Ishikawa (cell line): ENCODE data around the gene MRS2.

Source experiments
- CEBPB ChIP-seq: IDR thresholded peaks from 2 replicates; pipeline ENCODE4 v1.6.1; 2012
- CREB1 ChIP-seq: IDR thresholded peaks from 2 replicates; pipeline ENCODE4 v1.6.1; 2012; ENCODE audit warnings: low read depth
- EGR1 ChIP-seq: IDR thresholded peaks from 2 replicates; pipeline ENCODE4 v1.6.1; 2012
- EP300 ChIP-seq: IDR thresholded peaks from 2 replicates; pipeline ENCODE4 v1.6.1; 2012; ENCODE audit warnings: borderline replicate concordance
- FOXM1 ChIP-seq: IDR thresholded peaks from 2 replicates; pipeline ENCODE4 v1.6.1; 2012; ENCODE audit warnings: low read depth, borderline replicate concordance
- MAX ChIP-seq: IDR thresholded peaks from 2 replicates; pipeline ENCODE4 v1.6.1; 2012
- NFIC ChIP-seq: IDR thresholded peaks from 2 replicates; pipeline ENCODE4 v1.6.1; 2012
- RAD21 ChIP-seq: IDR thresholded peaks from 2 replicates; pipeline ENCODE4 v1.6.1; 2012; ENCODE audit warnings: low read depth
- REST ChIP-seq: IDR thresholded peaks from 2 replicates; pipeline ENCODE4 v1.6.1; 2012; ENCODE audit warnings: low read depth, mild to moderate bottlenecking
- TAF1 ChIP-seq: IDR thresholded peaks from 2 replicates; pipeline ENCODE4 v1.6.1; 2012; ENCODE audit warnings: low read depth, mild to moderate bottlenecking
- TCF12 ChIP-seq: IDR thresholded peaks from 2 replicates; pipeline ENCODE4 v1.6.1; 2012; ENCODE audit warnings: low read depth
- TEAD4 ChIP-seq: IDR thresholded peaks from 2 replicates; pipeline ENCODE4 v1.6.1; 2012
- USF1 ChIP-seq: IDR thresholded peaks from 2 replicates; pipeline ENCODE4 v1.6.1; 2012
- YY1 ChIP-seq: IDR thresholded peaks from 2 replicates; pipeline ENCODE4 v1.6.1; 2012; ENCODE audit warnings: low read depth
- ZBTB7A ChIP-seq: IDR thresholded peaks from 2 replicates; pipeline ENCODE4 v1.6.1; 2012; ENCODE audit warnings: low read depth

The MRS2 gene

GRCh38 chr6:24428615-24429014 lies 25.9 kb downstream of the MRS2 start:
- TF ChIP-seq TEAD4 (peak; percentile 46; the same call in 1 of the 2 replicates), USF1 (no peak), RAD21 (no peak), ZBTB7A (no peak), REST (no peak)

GRCh38 chr6:24429146-24429545 lies 26.4 kb downstream of the MRS2 start:
- TF ChIP-seq YY1 = no peak
- TF ChIP-seq EP300 = no peak
- TF ChIP-seq CREB1 = no peak
- no peak for TF ChIP-seq RAD21
- TF ChIP-seq ZBTB7A = no peak
- TF ChIP-seq EGR1 = no peak
- TF ChIP-seq REST = no peak
- TF ChIP-seq MAX = no peak
- TF ChIP-seq TCF12 = no peak
- TF ChIP-seq TEAD4 = no peak
- no peak for TF ChIP-seq NFIC

- no peak for TF ChIP-seq CEBPB
- no peak for TF ChIP-seq TEAD4
- no peak for TF ChIP-seq CREB1
- TF ChIP-seq NFIC = no peak
Observed at GRCh38 chr6:24430086-24430485, 27.4 kb downstream of the MRS2 start.

GRCh38 chr6:24431045-24431451 lies 28.3 kb downstream of the MRS2 start:
- TF ChIP-seq EGR1 (no peak), RAD21 (peak; percentile 73)

GRCh38 chr6:24432611-24433010 lies 29.9 kb downstream of the MRS2 start:
- TF ChIP-seq NFIC (no peak), USF1 (no peak), TEAD4 (no peak), TAF1 (no peak), YY1 (no peak), CEBPB (no peak), EGR1 (no peak), ZBTB7A (no peak), FOXM1 (no peak), CREB1 (no peak), REST (no peak), RAD21 (no peak), EP300 (no peak), MAX (no peak), TCF12 (no peak)

GRCh38 chr6:24436979-24437378 lies 34.2 kb downstream of the MRS2 start:
- TF ChIP-seq TAF1 = no peak
